Uterus (tissue), 2 donors: ENCODE data around the gene VPS41.

Source experiments
- POLR2A ChIP-seq, 2 donors: fragments of 450-650 bp; IDR thresholded peaks; one replicate each; pipeline ENCODE4 v1.6.1; 2016; ENCODE audit warnings: antibody characterized with exemption in 2 of 2, mild to moderate bottlenecking in 1 of 2, moderate library complexity in 1 of 2
- TF ChIP-seq, protein P1 (sequence below), 4 experiments: fragments of 200-600 bp in 2 of 4; fragments of 450-650 bp in 2 of 4; sonication (generic) in 2 of 4; IDR thresholded peaks; one replicate each; pipeline ENCODE4 v1.5.1; 2016 to 2019; ENCODE audit warnings: antibody characterized with exemption in 4 of 4, mild to moderate bottlenecking in 2 of 4, moderate library complexity in 1 of 4

- TF ChIP-seq, protein P1, sequence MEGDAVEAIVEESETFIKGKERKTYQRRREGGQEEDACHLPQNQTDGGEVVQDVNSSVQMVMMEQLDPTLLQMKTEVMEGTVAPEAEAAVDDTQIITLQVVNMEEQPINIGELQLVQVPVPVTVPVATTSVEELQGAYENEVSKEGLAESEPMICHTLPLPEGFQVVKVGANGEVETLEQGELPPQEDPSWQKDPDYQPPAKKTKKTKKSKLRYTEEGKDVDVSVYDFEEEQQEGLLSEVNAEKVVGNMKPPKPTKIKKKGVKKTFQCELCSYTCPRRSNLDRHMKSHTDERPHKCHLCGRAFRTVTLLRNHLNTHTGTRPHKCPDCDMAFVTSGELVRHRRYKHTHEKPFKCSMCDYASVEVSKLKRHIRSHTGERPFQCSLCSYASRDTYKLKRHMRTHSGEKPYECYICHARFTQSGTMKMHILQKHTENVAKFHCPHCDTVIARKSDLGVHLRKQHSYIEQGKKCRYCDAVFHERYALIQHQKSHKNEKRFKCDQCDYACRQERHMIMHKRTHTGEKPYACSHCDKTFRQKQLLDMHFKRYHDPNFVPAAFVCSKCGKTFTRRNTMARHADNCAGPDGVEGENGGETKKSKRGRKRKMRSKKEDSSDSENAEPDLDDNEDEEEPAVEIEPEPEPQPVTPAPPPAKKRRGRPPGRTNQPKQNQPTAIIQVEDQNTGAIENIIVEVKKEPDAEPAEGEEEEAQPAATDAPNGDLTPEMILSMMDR (IDR thresholded peaks at IDR 0.05) = no peak
- no peak for TF ChIP-seq POLR2A (IDR thresholded peaks at IDR 0.05)
Measured at GRCh38 chr7:38727184-38727940, 181.6 kb downstream of the VPS41 start.
